Ishikawa (cell line): ENCODE results near the gene MDFIC.

ENCODE experiments used
- CREB1 ChIP-seq: IDR thresholded peaks from 2 replicates; pipeline ENCODE4 v1.6.1; 2012; ENCODE audit warnings: low read depth
- EP300 ChIP-seq: IDR thresholded peaks from 2 replicates; pipeline ENCODE4 v1.6.1; 2012; ENCODE audit warnings: borderline replicate concordance
- NFIC ChIP-seq: IDR thresholded peaks from 2 replicates; pipeline ENCODE4 v1.6.1; 2012
- RAD21 ChIP-seq: IDR thresholded peaks from 2 replicates; pipeline ENCODE4 v1.6.1; 2012; ENCODE audit warnings: low read depth
- TAF1 ChIP-seq: IDR thresholded peaks from 2 replicates; pipeline ENCODE4 v1.6.1; 2012; ENCODE audit warnings: low read depth, mild to moderate bottlenecking
- TCF12 ChIP-seq: IDR thresholded peaks from 2 replicates; pipeline ENCODE4 v1.6.1; 2012; ENCODE audit warnings: low read depth
- USF1 ChIP-seq: IDR thresholded peaks from 2 replicates; pipeline ENCODE4 v1.6.1; 2012
- TF ChIP-seq, protein P1 (sequence below): IDR thresholded peaks from 2 replicates; pipeline ENCODE4 v1.6.1; 2012; ENCODE audit warnings: low read depth, mild to moderate bottlenecking
- TF ChIP-seq, protein P2 (sequence below): IDR thresholded peaks from 2 replicates; pipeline ENCODE4 v1.6.1; 2012

DNA sequence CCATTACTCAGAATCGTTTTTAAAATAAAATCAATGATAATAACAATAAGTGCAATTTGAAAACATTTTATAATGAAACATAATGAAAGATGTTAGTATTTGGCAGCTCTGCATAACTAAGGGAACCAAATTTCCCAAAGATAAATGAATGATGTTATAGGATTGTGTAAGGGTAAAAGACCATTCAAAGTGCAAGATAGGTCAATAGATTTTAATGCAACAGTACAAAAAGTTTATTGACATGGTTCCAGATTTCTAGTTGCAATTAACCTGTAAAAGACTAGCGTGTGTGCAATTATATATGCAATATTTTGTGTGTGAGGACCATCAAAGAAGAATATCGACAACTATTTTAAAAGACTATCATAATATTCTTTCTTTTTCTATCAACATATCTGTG, 122.3 kb downstream of the MDFIC start:
- TF ChIP-seq EP300 (no peak), NFIC (no peak), RAD21 (no peak), CREB1 (no peak), USF1 (no peak), TAF1 (no peak), TCF12 (no peak)
- TF ChIP-seq, protein P1, sequence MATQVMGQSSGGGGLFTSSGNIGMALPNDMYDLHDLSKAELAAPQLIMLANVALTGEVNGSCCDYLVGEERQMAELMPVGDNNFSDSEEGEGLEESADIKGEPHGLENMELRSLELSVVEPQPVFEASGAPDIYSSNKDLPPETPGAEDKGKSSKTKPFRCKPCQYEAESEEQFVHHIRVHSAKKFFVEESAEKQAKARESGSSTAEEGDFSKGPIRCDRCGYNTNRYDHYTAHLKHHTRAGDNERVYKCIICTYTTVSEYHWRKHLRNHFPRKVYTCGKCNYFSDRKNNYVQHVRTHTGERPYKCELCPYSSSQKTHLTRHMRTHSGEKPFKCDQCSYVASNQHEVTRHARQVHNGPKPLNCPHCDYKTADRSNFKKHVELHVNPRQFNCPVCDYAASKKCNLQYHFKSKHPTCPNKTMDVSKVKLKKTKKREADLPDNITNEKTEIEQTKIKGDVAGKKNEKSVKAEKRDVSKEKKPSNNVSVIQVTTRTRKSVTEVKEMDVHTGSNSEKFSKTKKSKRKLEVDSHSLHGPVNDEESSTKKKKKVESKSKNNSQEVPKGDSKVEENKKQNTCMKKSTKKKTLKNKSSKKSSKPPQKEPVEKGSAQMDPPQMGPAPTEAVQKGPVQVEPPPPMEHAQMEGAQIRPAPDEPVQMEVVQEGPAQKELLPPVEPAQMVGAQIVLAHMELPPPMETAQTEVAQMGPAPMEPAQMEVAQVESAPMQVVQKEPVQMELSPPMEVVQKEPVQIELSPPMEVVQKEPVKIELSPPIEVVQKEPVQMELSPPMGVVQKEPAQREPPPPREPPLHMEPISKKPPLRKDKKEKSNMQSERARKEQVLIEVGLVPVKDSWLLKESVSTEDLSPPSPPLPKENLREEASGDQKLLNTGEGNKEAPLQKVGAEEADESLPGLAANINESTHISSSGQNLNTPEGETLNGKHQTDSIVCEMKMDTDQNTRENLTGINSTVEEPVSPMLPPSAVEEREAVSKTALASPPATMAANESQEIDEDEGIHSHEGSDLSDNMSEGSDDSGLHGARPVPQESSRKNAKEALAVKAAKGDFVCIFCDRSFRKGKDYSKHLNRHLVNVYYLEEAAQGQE = no peak
- TF ChIP-seq, protein P2, sequence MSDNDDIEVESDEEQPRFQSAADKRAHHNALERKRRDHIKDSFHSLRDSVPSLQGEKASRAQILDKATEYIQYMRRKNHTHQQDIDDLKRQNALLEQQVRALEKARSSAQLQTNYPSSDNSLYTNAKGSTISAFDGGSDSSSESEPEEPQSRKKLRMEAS = no peak
